AG10803 (cell line): Measurements from ENCODE around the gene KRTAP3-3.
A peak's percentile ranks its signal among the peaks of the same experiment; 100 is the strongest.

Source experiments
- DNase-seq: peaks from one replicate; pipeline ENCODE4 v3.0.0; 2010; ENCODE audit warnings: low read depth
- H3K4me3 ChIP-seq: 2 replicates; pipeline ENCODE4 v1.5.1; 2011; ENCODE audit warnings: mild to moderate bottlenecking, low read length, control low read depth
- TF ChIP-seq, protein P1 (sequence below): conservative IDR thresholded peaks from 2 replicates; pipeline ENCODE4 v1.5.1; 2011; ENCODE audit warnings: mild to moderate bottlenecking, low read length, control low read depth, inconsistent platforms

Gene KRTAP3-3

DNA sequence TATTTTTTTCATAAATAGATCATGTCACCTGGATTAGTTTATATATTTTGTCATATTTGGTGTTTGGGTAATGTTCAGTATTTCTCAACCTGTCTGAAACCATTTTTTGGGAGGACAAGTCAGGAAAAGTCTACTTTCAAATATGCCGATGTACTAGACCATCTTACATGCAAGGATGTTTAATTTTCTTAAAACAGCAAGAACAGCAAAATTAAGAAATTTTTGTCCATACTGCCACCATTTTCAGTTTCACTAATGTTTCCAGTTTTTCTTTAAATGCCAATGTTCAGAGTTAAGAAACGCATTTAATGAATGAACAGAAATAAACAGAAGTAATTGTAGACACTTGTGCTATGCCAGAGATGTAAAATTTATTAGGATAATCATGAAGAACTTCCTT is 880 bp downstream of the KRTAP3-3 start:
- TF ChIP-seq, protein P1, sequence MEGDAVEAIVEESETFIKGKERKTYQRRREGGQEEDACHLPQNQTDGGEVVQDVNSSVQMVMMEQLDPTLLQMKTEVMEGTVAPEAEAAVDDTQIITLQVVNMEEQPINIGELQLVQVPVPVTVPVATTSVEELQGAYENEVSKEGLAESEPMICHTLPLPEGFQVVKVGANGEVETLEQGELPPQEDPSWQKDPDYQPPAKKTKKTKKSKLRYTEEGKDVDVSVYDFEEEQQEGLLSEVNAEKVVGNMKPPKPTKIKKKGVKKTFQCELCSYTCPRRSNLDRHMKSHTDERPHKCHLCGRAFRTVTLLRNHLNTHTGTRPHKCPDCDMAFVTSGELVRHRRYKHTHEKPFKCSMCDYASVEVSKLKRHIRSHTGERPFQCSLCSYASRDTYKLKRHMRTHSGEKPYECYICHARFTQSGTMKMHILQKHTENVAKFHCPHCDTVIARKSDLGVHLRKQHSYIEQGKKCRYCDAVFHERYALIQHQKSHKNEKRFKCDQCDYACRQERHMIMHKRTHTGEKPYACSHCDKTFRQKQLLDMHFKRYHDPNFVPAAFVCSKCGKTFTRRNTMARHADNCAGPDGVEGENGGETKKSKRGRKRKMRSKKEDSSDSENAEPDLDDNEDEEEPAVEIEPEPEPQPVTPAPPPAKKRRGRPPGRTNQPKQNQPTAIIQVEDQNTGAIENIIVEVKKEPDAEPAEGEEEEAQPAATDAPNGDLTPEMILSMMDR = no peak
- H3K4me3 ChIP-seq = no peak overlapping the region
- DNase-seq = no peak

- TF ChIP-seq, protein P1 = no peak
- no peak for DNase-seq
- no peak overlapping the region for H3K4me3 ChIP-seq
These were observed 1.3 kb downstream of the KRTAP3-3 start for GRCh38 chr17:40992666-40993065.

- no peak overlapping the region for H3K4me3 ChIP-seq
- TF ChIP-seq, protein P1 = no peak
- DNase-seq = no peak
These were observed 7.0 kb downstream of the KRTAP3-3 start for GRCh38 chr17:40986920-40987319.

DNA sequence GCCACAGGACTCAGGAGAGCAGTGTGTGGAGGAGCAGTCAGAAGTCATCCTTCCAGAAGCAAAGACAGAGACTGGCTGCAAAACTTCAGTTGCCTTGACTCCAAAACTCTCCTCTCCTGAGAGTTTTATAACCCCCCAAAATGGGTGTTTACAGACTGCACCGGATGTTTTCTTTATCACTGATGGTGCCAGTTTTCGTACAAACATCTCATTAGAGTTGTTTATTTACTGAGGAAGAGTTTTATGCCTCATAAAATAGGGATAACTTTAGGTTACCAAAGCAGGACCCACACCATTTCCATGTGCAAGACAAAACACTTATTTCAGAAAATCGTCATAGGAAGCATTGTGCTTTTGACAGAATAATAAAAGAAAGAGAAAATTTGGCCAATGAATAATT is 9.7 kb downstream of the KRTAP3-3 start, which contains the start of gene KRT40:
Gene KRT40, minus strand, starts transcription at position 101 of the 400 bp plus-strand sequence. Its CDS starts 53 bp downstream, at position 48.
- TF ChIP-seq, protein P1 = no peak
- no peak for DNase-seq
- no peak within 1 kb of the TSS for H3K4me3 ChIP-seq

GRCh38 chr17:40981115-40981514 is 12.8 kb downstream of the KRTAP3-3 start:
- no peak for DNase-seq
- TF ChIP-seq, protein P1 = no peak

DNA sequence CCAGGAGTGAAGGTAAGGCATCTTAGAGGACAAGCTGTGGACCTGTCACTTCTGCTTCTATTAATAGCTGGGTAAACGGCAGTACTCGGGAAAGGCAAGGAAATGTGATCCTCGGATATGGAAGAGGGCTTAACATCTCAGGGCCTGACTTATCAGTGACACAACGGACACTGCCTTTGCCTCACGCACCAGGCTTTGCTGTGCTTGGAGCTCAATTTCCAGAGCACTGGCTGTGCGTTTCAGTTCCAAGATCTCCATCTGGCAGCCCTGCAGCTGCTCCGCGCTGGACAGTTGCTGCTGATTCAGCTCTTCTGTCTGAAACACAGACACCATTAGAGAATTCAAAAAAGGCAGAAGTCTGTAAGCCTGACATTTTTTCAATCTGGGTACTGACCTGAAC is 13.4 kb downstream of the KRTAP3-3 start:
- peak; percentile 51 for DNase-seq
- TF ChIP-seq, protein P1 = no peak
- H3K4me3 ChIP-seq = no peak overlapping the region

More at GRCh38 chr17:40981115-40981514, 12.8 kb downstream of the KRTAP3-3 start:
- no peak overlapping the region for H3K4me3 ChIP-seq

- no peak for DNase-seq
- H3K4me3 ChIP-seq = no peak overlapping the region
- TF ChIP-seq, protein P1 = no peak
These were observed 13.8 kb downstream of the KRTAP3-3 start for GRCh38 chr17:40980117-40980516.
